ENCODE data around the gene PDE1A. TPM values are rescaled to one million over a fixed set of nuclear protein-coding genes. Genes with fewer than 3 reads are reported as not detected.

Gene PDE1A
- total RNA-seq, 2 experiments from 2014 or later = not detected

DNA sequence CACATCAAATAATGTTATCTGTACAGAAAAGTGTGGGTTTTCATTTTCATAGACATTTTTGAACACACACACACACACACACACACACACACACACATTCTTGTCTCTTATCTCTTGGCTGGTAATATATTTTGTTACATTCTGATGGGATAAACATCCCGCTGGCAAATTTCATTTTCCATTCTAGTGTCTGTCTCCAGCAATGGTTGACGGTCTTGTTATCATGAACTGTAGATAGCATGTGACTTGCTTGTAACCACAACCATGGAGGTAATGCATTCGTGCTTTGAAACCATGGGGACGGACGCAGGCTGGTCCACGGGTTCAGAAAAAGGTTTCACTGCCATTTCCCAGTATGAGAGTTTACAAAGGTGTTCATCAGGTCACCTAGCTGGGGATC is 284.8 kb downstream of the PDE1A start:
- no peaks in the 10 kb centered on the region for H3K9me3 Mint-ChIP-seq
- H3K36me3 Mint-ChIP-seq (ENCODE audit: low read depth) = no peaks in the 10 kb centered on the region
- ATAC-seq = no peak
- H3K4me1 Mint-ChIP-seq (ENCODE audit: low read depth) = no peaks in the 10 kb centered on the region
- H3K27me3 Mint-ChIP-seq = peaks cover 2% of the 10 kb centered on the region
- H3K27ac Mint-ChIP-seq = no peak overlapping the region
- POLR2A ChIA-PET = interaction anchor here (0.8 kb wide), 1 partner anchor 370 kb away, joined by 3 read pairs; no protein-coding TSS in a partner anchor
- DNase-seq = no peak
- TF ChIP-seq, protein P1, sequence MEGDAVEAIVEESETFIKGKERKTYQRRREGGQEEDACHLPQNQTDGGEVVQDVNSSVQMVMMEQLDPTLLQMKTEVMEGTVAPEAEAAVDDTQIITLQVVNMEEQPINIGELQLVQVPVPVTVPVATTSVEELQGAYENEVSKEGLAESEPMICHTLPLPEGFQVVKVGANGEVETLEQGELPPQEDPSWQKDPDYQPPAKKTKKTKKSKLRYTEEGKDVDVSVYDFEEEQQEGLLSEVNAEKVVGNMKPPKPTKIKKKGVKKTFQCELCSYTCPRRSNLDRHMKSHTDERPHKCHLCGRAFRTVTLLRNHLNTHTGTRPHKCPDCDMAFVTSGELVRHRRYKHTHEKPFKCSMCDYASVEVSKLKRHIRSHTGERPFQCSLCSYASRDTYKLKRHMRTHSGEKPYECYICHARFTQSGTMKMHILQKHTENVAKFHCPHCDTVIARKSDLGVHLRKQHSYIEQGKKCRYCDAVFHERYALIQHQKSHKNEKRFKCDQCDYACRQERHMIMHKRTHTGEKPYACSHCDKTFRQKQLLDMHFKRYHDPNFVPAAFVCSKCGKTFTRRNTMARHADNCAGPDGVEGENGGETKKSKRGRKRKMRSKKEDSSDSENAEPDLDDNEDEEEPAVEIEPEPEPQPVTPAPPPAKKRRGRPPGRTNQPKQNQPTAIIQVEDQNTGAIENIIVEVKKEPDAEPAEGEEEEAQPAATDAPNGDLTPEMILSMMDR (IDR thresholded peaks at IDR 0.05) = no peak
- no peak overlapping the region for H3K4me3 Mint-ChIP-seq
- intact Hi-C loops (cut with micrococcal nuclease) = no loop called here
- CTCF ChIA-PET = no interaction called here

DNA sequence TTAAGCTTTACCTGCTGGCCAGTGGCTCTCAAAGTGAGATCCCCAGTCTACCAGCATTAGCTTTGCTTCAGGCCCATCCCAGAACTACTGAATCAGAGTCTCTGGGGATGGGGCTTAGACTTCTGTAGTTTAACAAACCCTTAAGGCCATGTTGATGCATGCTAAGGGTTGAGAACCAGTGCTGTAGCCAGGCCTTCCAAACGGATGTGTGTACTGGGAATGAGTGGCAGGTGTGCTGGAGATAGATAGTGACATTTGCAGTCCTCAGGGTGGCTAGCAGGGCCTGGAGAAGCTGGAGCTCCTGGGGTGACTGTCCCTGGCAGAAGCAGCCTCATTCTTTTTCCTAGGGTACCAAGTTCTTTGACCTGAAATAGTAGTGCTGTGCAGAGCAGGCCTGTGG is 292.6 kb downstream of the PDE1A start:
- intact Hi-C loops (cut with micrococcal nuclease) = no loop called here
- ATAC-seq = no peak

DNA sequence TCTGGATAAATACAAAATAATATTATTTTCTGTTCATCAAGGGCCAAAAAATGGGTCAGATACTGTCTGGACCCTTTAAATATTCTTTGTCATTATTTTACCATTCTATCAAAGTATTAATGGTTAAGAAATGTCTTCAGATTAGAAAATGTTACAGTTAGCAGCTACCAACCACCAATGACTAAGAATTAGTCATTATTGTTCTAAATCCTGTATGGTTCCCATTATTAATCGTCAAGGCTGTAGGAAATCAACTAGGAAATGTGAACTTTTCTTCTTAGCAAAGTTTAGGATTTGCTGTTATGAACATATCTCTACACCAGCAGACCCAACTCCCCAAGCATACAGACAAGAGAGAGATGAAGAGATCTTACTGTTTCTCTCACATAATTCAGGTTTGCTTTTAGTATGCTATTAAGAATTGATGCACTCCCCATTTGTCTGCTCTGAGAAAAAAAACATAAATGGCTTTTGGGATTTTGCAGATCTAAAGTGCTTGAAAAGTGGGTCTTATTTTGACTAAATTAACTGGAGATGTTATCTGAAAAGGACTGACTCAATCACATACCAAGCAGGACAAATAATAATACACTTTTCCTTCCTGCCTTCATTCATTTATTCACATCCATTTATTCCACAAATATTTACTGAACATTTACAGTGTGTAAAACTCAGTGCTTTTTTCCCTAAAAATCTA is 293.5 kb downstream of the PDE1A start:
- H3K36me3 Mint-ChIP-seq (ENCODE audit: low read depth) = no peaks in the 10 kb centered on the region
- TF ChIP-seq, protein P1 (IDR thresholded peaks at IDR 0.05) = no peak
- ChIA-PET POLR2A (no interaction called here), CTCF (interaction anchor here (1.0 kb wide), 1 partner anchor 9 kb away, joined by 3 read pairs; no protein-coding TSS in a partner anchor)
- H3K27ac Mint-ChIP-seq = no peak overlapping the region
- no peaks in the 10 kb centered on the region for H3K9me3 Mint-ChIP-seq
- H3K4me1 Mint-ChIP-seq (ENCODE audit: low read depth) = no peaks in the 10 kb centered on the region
- DNase-seq (no peak), ATAC-seq (no peak)
- H3K4me3 Mint-ChIP-seq = no peak overlapping the region
- peaks cover 2% of the 10 kb centered on the region for H3K27me3 Mint-ChIP-seq
- intact Hi-C loops (cut with micrococcal nuclease) = no loop called here

More for the DNA sequence above, 292.6 kb downstream of the PDE1A start:
- Mint-ChIP-seq H3K27me3 (peaks cover 2% of the 10 kb centered on the region), H3K4me1 (ENCODE audit: low read depth) (no peaks in the 10 kb centered on the region), H3K27ac (no peak overlapping the region), H3K36me3 (ENCODE audit: low read depth) (no peaks in the 10 kb centered on the region), H3K9me3 (no peaks in the 10 kb centered on the region), H3K4me3 (no peak overlapping the region)
- TF ChIP-seq, protein P1 (IDR thresholded peaks at IDR 0.05) = no peak
- DNase-seq = no peak
- CTCF ChIA-PET = no interaction called here
- POLR2A ChIA-PET = no interaction called here

DNA sequence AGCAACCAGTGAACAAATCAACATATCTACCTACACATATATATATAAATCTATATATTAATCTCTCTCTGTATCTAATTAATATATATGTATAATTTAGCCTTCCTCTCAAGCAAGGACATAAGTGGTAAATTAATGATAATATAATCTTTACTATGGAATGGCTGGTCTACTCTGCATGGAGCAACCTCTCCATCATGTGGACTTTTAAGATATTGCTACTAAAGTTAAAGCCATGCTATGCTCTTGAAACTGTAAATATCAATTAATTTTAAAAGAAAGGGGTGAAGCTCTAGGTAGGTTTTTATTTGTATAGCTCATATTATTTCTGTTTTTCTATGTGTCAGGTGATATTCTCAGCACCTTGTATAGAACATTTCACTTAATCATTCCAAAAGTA is 294.2 kb downstream of the PDE1A start:
- no peaks in the 10 kb centered on the region for H3K27me3 Mint-ChIP-seq
- intact Hi-C loops (cut with micrococcal nuclease) = no loop called here
- POLR2A ChIA-PET = interaction anchor here (0.6 kb wide), 1 partner anchor 149 kb away, joined by 3 read pairs; no protein-coding TSS in a partner anchor
- H3K4me3 Mint-ChIP-seq = no peak overlapping the region
- H3K27ac Mint-ChIP-seq = no peak overlapping the region
- TF ChIP-seq, protein P1 (IDR thresholded peaks at IDR 0.05) = no peak
- CTCF ChIA-PET = interaction anchor here (1.0 kb wide), 1 partner anchor 8 kb away, joined by 3 read pairs; no protein-coding TSS in a partner anchor
- H3K36me3 Mint-ChIP-seq (ENCODE audit: low read depth) = no peaks in the 10 kb centered on the region
- H3K9me3 Mint-ChIP-seq = no peaks in the 10 kb centered on the region
- DNase-seq (no peak), ATAC-seq (no peak)
- H3K4me1 Mint-ChIP-seq (ENCODE audit: low read depth) = no peaks in the 10 kb centered on the region

DNA sequence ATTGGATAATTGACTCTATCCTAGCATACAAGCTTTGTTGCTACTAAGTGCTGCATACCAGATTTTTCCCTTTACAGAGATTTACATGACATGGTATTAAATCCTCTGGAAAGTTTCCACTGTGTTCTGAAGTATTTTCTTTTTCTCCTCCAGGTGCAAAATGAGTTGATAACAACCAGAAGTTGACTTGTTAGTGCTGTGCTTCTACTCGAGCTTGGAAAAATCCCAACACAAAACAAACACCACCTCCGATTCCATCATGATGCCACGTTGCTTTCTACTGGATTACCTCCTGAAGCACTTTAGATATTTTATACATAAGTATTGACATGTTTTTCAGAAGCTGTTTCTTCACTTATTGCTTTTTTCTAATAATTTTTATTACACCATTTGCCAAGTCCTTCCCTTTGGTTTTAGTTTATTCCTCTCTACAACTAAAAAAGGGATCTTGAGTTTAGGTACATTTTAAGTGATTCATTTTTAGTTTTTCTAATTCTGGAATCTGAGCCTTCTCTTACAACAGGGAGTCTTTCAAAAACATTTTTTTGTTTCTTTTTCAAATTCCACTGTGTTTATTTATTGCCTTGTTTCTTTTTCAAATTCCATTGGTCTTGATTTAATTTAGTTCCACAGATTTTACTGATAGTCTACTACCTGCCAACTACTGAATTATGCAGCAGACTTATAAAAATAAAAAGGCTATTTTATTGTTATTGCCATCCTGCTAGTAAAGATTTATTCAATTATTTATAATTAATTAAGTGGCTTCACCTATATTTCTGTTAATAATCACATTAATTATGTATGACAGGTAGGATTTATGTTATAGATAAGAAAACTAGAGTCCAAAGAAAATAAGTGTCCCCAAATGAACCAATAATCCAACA is 297.8 kb downstream of the PDE1A start:
- ATAC-seq (no peak), DNase-seq (no peak)
- Mint-ChIP-seq H3K27me3 (no peaks in the 10 kb centered on the region), H3K4me1 (ENCODE audit: low read depth) (no peaks in the 10 kb centered on the region), H3K9me3 (peaks cover 4% of the 10 kb centered on the region), H3K4me3 (no peak overlapping the region), H3K27ac (no peak overlapping the region), H3K36me3 (ENCODE audit: low read depth) (no peaks in the 10 kb centered on the region)
- ChIA-PET POLR2A (no interaction called here), CTCF (no interaction called here)
- TF ChIP-seq, protein P1 (IDR thresholded peaks at IDR 0.05) = no peak
- intact Hi-C loops (cut with micrococcal nuclease) = no loop called here
